Esophagus squamous epithelium (tissue), 4 donors: ENCODE measurements around the gene DAZAP2.

Experiments used
- POLR2A ChIP-seq, 4 donors: fragments of 450-650 bp; IDR thresholded peaks; one replicate each; pipeline ENCODE4 v1.6.1; 2017; ENCODE audit warnings: antibody characterized with exemption in 4 of 4, mild to moderate bottlenecking in 4 of 4, moderate library complexity in 3 of 4
- TF ChIP-seq, protein P1 (sequence below), 6 experiments: fragments of 450-650 bp in 4 of 6; fragments of 200-600 bp in 2 of 6; sonication (generic) in 2 of 6; IDR thresholded peaks; one replicate each; pipeline ENCODE4 v1.5.1; 2016 to 2019; ENCODE audit warnings: antibody characterized with exemption in 6 of 6, mild to moderate bottlenecking in 4 of 6, moderate library complexity in 4 of 6

DNA sequence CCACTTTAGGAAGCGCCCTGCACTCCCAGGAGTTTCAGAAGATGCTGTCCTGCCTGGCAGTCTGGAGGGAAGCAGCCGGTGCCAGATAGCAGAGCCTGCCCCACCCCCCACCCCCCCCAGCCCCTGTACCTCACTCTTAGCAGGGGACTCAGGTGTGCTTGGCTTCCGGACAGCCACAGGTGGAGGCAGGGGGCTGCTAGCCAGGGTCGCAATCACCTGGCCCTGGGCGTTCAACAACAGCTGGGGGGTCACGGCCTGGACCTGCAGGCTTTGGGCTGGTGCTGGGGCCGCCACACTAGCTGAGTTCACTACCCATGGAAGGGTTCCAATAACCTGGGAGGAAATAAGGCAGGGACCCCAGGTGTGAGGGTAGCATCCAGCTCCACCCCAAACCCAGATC, 42.8 kb upstream of the DAZAP2 start:
- TF ChIP-seq, protein P1, sequence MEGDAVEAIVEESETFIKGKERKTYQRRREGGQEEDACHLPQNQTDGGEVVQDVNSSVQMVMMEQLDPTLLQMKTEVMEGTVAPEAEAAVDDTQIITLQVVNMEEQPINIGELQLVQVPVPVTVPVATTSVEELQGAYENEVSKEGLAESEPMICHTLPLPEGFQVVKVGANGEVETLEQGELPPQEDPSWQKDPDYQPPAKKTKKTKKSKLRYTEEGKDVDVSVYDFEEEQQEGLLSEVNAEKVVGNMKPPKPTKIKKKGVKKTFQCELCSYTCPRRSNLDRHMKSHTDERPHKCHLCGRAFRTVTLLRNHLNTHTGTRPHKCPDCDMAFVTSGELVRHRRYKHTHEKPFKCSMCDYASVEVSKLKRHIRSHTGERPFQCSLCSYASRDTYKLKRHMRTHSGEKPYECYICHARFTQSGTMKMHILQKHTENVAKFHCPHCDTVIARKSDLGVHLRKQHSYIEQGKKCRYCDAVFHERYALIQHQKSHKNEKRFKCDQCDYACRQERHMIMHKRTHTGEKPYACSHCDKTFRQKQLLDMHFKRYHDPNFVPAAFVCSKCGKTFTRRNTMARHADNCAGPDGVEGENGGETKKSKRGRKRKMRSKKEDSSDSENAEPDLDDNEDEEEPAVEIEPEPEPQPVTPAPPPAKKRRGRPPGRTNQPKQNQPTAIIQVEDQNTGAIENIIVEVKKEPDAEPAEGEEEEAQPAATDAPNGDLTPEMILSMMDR (IDR thresholded peaks at IDR 0.05), result no peak
- TF ChIP-seq POLR2A (IDR thresholded peaks at IDR 0.05), result no peak
